ENCODE results near the gene SHLD2.
"Not testable (repeated sequence)": the region's sequence is repeated elsewhere in the genome, so short reads cannot be mapped to it uniquely, and the experiment has no call there.

- not testable (repeated sequence) for TF ChIP-seq POLR2AphosphoS5 (IDR thresholded peaks at IDR 0.05); CTCF (IDR thresholded peaks at IDR 0.05 in 8 of 11, conservative IDR thresholded peaks at IDR 0.05 in 3 of 11)
Observed at GRCh38 chr10:87156841-87157240, 61.8 kb downstream of the SHLD2 start.
